ENCODE results near the gene ATP8A2. TPM values are rescaled to one million over a fixed set of nuclear protein-coding genes. Genes with fewer than 3 reads are reported as not detected.

ATP8A2 gene
- total RNA-seq, 1 experiment from 2014 or later = not detected

DNA sequence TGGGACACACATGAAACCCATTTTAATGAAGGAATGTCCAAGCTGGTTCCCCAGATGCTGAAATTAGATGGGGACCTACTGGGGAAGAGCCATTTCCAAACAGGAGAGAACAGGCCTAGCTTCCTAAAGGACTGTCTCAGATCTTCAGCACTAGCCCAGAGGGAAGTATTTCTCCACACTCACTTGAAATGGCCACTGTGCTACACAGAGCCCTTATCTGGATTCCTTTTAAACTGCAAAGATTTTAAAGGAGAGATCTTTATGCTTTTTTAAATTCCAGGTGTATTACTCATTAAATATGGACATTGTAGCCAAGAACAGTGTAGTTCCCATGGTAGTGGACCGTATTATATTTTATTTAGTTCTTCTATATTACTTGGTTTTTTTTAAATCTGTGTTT, 424.7 kb downstream of the ATP8A2 start:
- BruUV-seq (replicated peaks) = no TSS peak
- POLR2A ChIA-PET = no interaction called here
- intact Hi-C loops (cut with micrococcal nuclease; ENCODE audit: unreplicated experiment) = no loop called here
- TF ChIP-seq SIN3A (IDR thresholded peaks at IDR 0.05; ENCODE audit: borderline replicate concordance, insufficient read depth, low read depth, low read length) = no peak
- TF ChIP-seq TCF7L2 (IDR thresholded peaks at IDR 0.05; ENCODE audit: low read depth, low read length) = no peak
- no peak for TF ChIP-seq POLR2AphosphoS5 (IDR thresholded peaks at IDR 0.05; ENCODE audit: low read depth, low read length)
- no peak for TF ChIP-seq REST (IDR thresholded peaks at IDR 0.05; ENCODE audit: insufficient read depth in 1 of 2, low read depth in 2 of 2, low read length in 1 of 2)
- no peak for TF ChIP-seq CTCF (IDR thresholded peaks at IDR 0.05)
- Histone ChIP-seq H3K27me3 (ENCODE audit: control insufficient read depth, insufficient read depth, low read length) (no peaks in the 10 kb centered on the region), H3K4me3 (ENCODE audit: low read depth in 2 of 2, low read length in 2 of 2) (no peak overlapping the region), H3K4me1 (ENCODE audit: control insufficient read depth, insufficient read depth, low read length) (no peaks in the 10 kb centered on the region), H3K9me3 (ENCODE audit: control insufficient read depth, insufficient read depth, low read depth, low read length) (no peaks in the 10 kb centered on the region), H3K27ac (ENCODE audit: low read length) (no peak overlapping the region), H3K36me3 (ENCODE audit: control insufficient read depth, insufficient read depth, low read length) (no peaks in the 10 kb centered on the region)
- ATAC-seq = no peak
- in situ Hi-C loops (cut with HindIII; ENCODE audit: low pct_unique_long_range_greater_than_20kb, low sequenced_read_pairs) = no loop called here
- CTCF ChIA-PET = no interaction called here
- DNase-seq (ENCODE audit: low read depth, low spot score) = no peak

DNA sequence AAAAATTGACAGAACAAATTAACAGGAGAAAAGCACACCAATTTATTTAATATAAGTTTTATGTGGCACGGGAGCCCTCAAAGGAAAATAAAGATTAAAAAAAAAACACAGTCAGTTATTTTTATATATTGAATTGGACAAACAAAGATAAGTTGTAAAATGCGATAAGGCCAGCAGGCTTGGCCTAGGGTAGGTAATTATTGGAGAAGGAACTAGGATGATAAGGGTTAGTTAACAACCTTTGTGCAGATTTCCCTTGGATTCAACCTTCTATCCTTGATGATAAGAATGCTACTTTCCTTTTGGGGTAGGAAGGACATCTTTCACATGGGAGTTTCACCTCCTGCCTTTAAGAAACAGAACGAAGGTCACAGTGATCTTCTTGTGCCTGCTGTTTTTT, 427.2 kb downstream of the ATP8A2 start:
- Histone ChIP-seq H3K9me3 (ENCODE audit: control insufficient read depth, insufficient read depth, low read depth, low read length) (no peaks in the 10 kb centered on the region), H3K27me3 (ENCODE audit: control insufficient read depth, insufficient read depth, low read length) (no peaks in the 10 kb centered on the region), H3K36me3 (ENCODE audit: control insufficient read depth, insufficient read depth, low read length) (no peaks in the 10 kb centered on the region), H3K27ac (ENCODE audit: low read length) (no peak overlapping the region), H3K4me1 (ENCODE audit: control insufficient read depth, insufficient read depth, low read length) (no peaks in the 10 kb centered on the region), H3K4me3 (ENCODE audit: low read depth in 2 of 2, low read length in 2 of 2) (no peak overlapping the region)
- no peak for DNase-seq (ENCODE audit: low read depth, low spot score)
- no TSS peak for BruUV-seq (replicated peaks)
- CTCF ChIA-PET = no interaction called here
- no peak for ATAC-seq
- POLR2A ChIA-PET = no interaction called here
- in situ Hi-C loops (cut with HindIII; ENCODE audit: low pct_unique_long_range_greater_than_20kb, low sequenced_read_pairs) (no loop called here), intact Hi-C loops (cut with micrococcal nuclease; ENCODE audit: unreplicated experiment) (no loop called here)
- TF ChIP-seq CTCF (IDR thresholded peaks at IDR 0.05) (no peak), REST (IDR thresholded peaks at IDR 0.05; ENCODE audit: insufficient read depth in 1 of 2, low read depth in 2 of 2, low read length in 1 of 2) (no peak), POLR2AphosphoS5 (IDR thresholded peaks at IDR 0.05; ENCODE audit: low read depth, low read length) (no peak), SIN3A (IDR thresholded peaks at IDR 0.05; ENCODE audit: borderline replicate concordance, insufficient read depth, low read depth, low read length) (no peak), TCF7L2 (IDR thresholded peaks at IDR 0.05; ENCODE audit: low read depth, low read length) (no peak)

Measured in Panc1 (cell line).